Mesenchymal stem cell (in vitro differentiated cells and primary cell): ENCODE data around the gene EDN3.

Experiments used
- DNase-seq: peaks from one replicate; pipeline ENCODE4 v3.0.0-alpha.2; 2013
- H2AFZ ChIP-seq: one replicate; pipeline ENCODE4 v1.6.1; 2013; ENCODE audit warnings: low read depth, mild to moderate bottlenecking, control low read depth, inconsistent platforms, low read length, moderate library complexity
- H2AK5ac ChIP-seq: 2 replicates; pipeline ENCODE4 v1.6.1; 2013; ENCODE audit warnings: low read length, moderate library complexity, mild to moderate bottlenecking, inconsistent platforms; ENCODE audit not compliant: severe bottlenecking
- H2BK120ac ChIP-seq: one replicate; pipeline ENCODE4 v1.6.1; 2013; ENCODE audit warnings: low read depth, mild to moderate bottlenecking, inconsistent platforms, low read length, moderate library complexity
- H2BK12ac ChIP-seq, 2 experiments: one replicate each; pipeline ENCODE4 v1.6.1; 2013; ENCODE audit warnings: inconsistent platforms in 2 of 2, low read length in 2 of 2, mild to moderate bottlenecking in 2 of 2, moderate library complexity in 2 of 2, control low read depth in 1 of 2
- H2BK15ac ChIP-seq: one replicate; pipeline ENCODE4 v1.6.1; 2013; ENCODE audit warnings: mild to moderate bottlenecking, low read depth, inconsistent platforms; ENCODE audit not compliant: poor library complexity, severe bottlenecking
- H2BK5ac ChIP-seq: 2 replicates; pipeline ENCODE4 v1.6.1; 2013; ENCODE audit warnings: low read depth, mild to moderate bottlenecking, low read length, control low read depth, inconsistent platforms; ENCODE audit not compliant: poor library complexity, severe bottlenecking
- H3K14ac ChIP-seq, 2 experiments: one replicate each; pipeline ENCODE4 v1.6.1; 2013; ENCODE audit warnings: inconsistent platforms in 2 of 2, low read length in 2 of 2, control low read depth in 1 of 2, mild to moderate bottlenecking in 1 of 2, moderate library complexity in 1 of 2
- H3K18ac ChIP-seq, 2 experiments: one replicate each; pipeline ENCODE4 v1.6.1; 2013; ENCODE audit warnings: inconsistent platforms in 2 of 2, low read length in 2 of 2, control low read depth in 1 of 2, low read depth in 1 of 2, mild to moderate bottlenecking in 1 of 2
- H3K23ac ChIP-seq, 2 experiments: one replicate each; pipeline ENCODE4 v1.6.1; 2013; ENCODE audit warnings: inconsistent platforms in 2 of 2, low read length in 2 of 2, mild to moderate bottlenecking in 2 of 2, moderate library complexity in 2 of 2, control low read depth in 1 of 2
- H3K27ac ChIP-seq: 2 replicates; pipeline ENCODE4 v1.5.1; 2013; ENCODE audit warnings: mild to moderate bottlenecking, moderate library complexity, low read length, control low read depth, inconsistent platforms; ENCODE audit not compliant: poor library complexity, severe bottlenecking
- H3K27me3 ChIP-seq, 2 experiments: 2 replicates each; pipeline versions ENCODE4 v1.6.1 to v1.7.0; 2013; ENCODE audit warnings: low read length in 2 of 2, mild to moderate bottlenecking in 2 of 2, moderate library complexity in 2 of 2, control low read depth in 1 of 2, inconsistent platforms in 1 of 2; ENCODE audit not compliant: control insufficient read depth in 1 of 2, insufficient read depth in 1 of 2
- H3K36me3 ChIP-seq, 2 experiments: 2 replicates each; pipeline versions ENCODE4 v1.6.1 to v1.7.0; 2013; ENCODE audit warnings: low read length in 2 of 2, control low read depth in 1 of 2, inconsistent platforms in 1 of 2, low read depth in 1 of 2, mild to moderate bottlenecking in 1 of 2; ENCODE audit not compliant: insufficient read depth in 2 of 2, control insufficient read depth in 1 of 2
- H3K4ac ChIP-seq, 2 experiments: one replicate each; pipeline ENCODE4 v1.6.1; 2013; ENCODE audit warnings: inconsistent platforms in 2 of 2, low read length in 2 of 2, mild to moderate bottlenecking in 2 of 2, moderate library complexity in 2 of 2, control low read depth in 1 of 2, low read depth in 1 of 2
- H3K4me1 ChIP-seq: 2 replicates; pipeline ENCODE4 v1.6.1; 2013; ENCODE audit warnings: low read depth, low read length, control low read depth; ENCODE audit not compliant: control insufficient read depth, insufficient read depth
- H3K4me2 ChIP-seq: 2 replicates; pipeline ENCODE4 v1.6.1; 2013; ENCODE audit warnings: low read length, mild to moderate bottlenecking, inconsistent platforms; ENCODE audit not compliant: poor library complexity, severe bottlenecking
- H3K4me3 ChIP-seq, 2 experiments: 2 replicates each; pipeline versions ENCODE4 v1.5.1 to v1.7.0; 2013; ENCODE audit warnings: low read length in 2 of 2, mild to moderate bottlenecking in 2 of 2, control low read depth in 1 of 2, low read depth in 1 of 2; ENCODE audit not compliant: insufficient read depth in 1 of 2
- H3K79me1 ChIP-seq: replicated peaks from 2 replicates; pipeline ENCODE4 v1.6.1; 2013; ENCODE audit warnings: mild to moderate bottlenecking, control low read depth, low read length, inconsistent platforms; ENCODE audit not compliant: poor library complexity, severe bottlenecking
- H3K9ac ChIP-seq: 2 replicates; pipeline ENCODE4 v1.7.0; 2013; ENCODE audit warnings: mild to moderate bottlenecking, low read length, moderate library complexity
- H3K9me3 ChIP-seq: 2 replicates; pipeline ENCODE4 v1.7.0; 2013; ENCODE audit warnings: mild to moderate bottlenecking, low read length; ENCODE audit not compliant: control insufficient read depth
- H4K8ac ChIP-seq: one replicate; pipeline ENCODE4 v1.6.1; 2013; ENCODE audit warnings: inconsistent platforms, mild to moderate bottlenecking, low read length, moderate library complexity
- H4K91ac ChIP-seq: one replicate; pipeline ENCODE4 v1.6.1; 2013; ENCODE audit warnings: mild to moderate bottlenecking, low read length, inconsistent platforms
- WGBS: methylation state at CpG from one replicate; pipeline ENCODE4 v1.1.7; 2013; ENCODE audit warnings: mixed read lengths; 5-methylcytosine and 5-hydroxymethylcytosine counted together

Gene EDN3

DNA sequence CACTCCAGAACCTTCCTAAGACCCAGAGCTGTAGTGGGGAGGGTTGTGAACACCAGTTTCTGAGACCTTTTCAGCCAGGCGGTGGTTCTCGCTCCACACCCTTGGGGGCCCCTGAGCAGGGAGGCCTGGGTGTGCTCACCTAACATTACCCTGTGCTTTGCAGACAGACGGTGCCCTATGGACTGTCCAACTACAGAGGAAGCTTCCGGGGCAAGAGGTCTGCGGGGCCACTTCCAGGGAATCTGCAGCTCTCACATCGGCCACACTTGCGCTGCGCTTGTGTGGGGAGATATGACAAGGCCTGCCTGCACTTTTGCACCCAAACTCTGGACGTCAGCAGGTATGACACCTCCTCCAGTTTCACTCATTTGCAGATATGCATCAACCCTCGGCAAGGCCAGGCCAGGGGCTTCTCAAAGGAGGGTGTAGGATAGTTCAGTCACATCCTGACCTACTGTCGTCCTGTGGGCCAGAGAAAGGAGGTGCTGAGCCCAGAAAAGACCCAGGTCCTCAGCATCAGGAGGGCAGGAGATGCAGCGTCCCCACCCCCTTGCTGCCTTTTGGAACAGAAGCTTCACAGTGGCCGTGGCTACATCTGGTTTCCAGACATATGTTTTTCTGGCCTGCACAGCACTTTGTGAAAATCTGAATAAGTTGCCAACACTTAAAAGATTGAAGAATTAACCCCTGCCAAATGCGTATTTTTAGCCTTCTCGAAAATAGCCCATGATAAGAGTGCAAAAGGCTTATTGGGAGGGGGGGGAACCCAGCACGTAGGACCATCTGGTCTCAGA lies 20.6 kb downstream of the EDN3 start:
- H3K4ac ChIP-seq = no peak overlapping the region
- 75% methylated on average over 16 of the region's 16 CpGs for WGBS
- no peak for DNase-seq
- peaks cover 0 to 9% of the 10 kb centered on the region in 2 experiments for H3K27me3 ChIP-seq
- no peak overlapping the region for H4K91ac ChIP-seq
- no peak overlapping the region for H3K4me3 ChIP-seq
- no peak overlapping the region for H3K9ac ChIP-seq
- no peaks in the 10 kb centered on the region for H3K4me1 ChIP-seq
- no peak overlapping the region for H2AK5ac ChIP-seq
- no peak overlapping the region for H2AFZ ChIP-seq
- H3K9me3 ChIP-seq = no peaks in the 10 kb centered on the region
- H3K14ac ChIP-seq = no peak overlapping the region
- H3K4me2 ChIP-seq = no peak overlapping the region
- H3K27ac ChIP-seq = no peak overlapping the region
- H2BK5ac ChIP-seq = no peak overlapping the region
- H3K23ac ChIP-seq = no peak overlapping the region
- H2BK120ac ChIP-seq = no peak overlapping the region
- no peak overlapping the region for H4K8ac ChIP-seq
- no peaks in the 10 kb centered on the region for H3K36me3 ChIP-seq
- no peak overlapping the region for H3K18ac ChIP-seq
- no peak overlapping the region for H2BK12ac ChIP-seq
- H2BK15ac ChIP-seq = no peak overlapping the region
- no peaks in the 10 kb centered on the region for H3K79me1 ChIP-seq

DNA sequence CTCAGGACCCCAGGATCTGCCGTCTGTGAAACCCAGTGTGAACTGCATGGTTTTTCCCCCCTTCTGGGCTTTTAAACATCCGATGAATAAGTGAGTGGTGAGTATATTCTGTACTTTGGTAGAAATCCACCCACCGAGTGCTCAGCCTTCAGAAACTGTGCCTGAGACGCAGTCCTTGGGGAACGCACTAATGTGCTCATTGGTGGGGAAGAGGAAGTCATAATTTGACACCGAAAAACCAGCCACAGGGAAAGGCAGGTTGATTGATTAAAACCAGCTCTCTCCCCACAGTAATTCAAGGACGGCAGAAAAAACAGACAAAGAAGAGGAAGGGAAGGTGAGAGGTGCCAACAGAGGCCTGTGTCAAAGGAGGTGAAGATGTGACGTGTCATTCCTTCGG lies 21.7 kb downstream of the EDN3 start:
- Histone ChIP-seq H2BK120ac (no peak overlapping the region), H3K9ac (no peak overlapping the region), H4K91ac (no peak overlapping the region), H3K4ac (no peak overlapping the region), H2AFZ (no peak overlapping the region), H3K4me2 (no peak overlapping the region), H2BK12ac (no peak overlapping the region), H3K23ac (no peak overlapping the region), H3K36me3 (no peaks in the 10 kb centered on the region), H3K14ac (no peak overlapping the region), H3K18ac (no peak overlapping the region), H3K9me3 (no peaks in the 10 kb centered on the region), H3K27ac (no peak overlapping the region), H3K4me1 (no peaks in the 10 kb centered on the region), H3K79me1 (no peaks in the 10 kb centered on the region), H2BK15ac (no peak overlapping the region), H3K4me3 (no peak overlapping the region), H2AK5ac (no peak overlapping the region), H4K8ac (no peak overlapping the region), H3K27me3 (peaks cover 0 to 10% of the 10 kb centered on the region in 2 experiments), H2BK5ac (no peak overlapping the region)
- no peak for DNase-seq
- WGBS = 71% methylated on average over 9 of the region's 9 CpGs

DNA sequence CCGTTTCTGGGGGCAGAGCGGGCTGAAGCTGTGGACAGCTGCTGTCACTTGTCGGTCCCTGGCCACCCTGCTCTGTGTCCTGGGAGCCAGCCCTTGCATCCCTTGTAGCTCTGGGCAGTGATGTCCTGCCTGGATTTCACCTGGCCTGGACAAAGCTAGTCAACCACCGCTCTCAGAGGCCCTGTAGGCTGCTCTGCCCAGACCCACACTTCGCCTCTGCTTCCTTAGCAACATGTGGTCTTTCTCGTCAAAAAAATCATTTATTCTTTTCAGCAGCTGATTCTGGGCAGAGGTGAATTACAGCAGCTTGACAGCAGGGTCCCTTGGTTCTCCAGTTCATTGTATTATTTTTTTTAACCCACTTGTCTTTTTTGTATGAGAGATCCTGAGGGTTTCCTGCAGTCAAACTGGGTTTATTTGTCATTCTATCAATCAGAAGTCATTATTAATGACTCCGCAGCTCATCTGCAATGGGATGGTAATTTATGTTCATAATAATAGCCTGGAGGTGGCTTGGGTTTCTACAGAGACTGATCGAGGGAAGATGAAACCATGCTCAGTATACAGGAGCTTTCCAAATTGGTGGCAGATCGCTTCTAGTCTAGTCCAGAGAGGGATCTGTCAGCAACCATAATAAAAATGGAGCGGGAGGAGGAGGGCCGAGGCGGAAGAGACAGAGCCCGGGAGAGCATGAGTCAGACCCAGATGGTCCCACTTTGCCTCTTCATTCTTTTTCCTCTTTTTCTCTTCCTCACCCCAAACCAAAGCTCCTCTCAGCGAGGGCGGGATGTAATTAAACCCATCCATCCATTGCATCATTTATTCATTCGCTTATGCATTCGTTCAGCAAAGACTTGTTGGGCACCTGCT lies 22.4 kb downstream of the EDN3 start:
- Histone ChIP-seq H3K4me1 (no peaks in the 10 kb centered on the region), H2BK15ac (no peak overlapping the region), H3K27me3 (peaks cover 0 to 14% of the 10 kb centered on the region in 2 experiments), H2AK5ac (no peak overlapping the region), H3K9me3 (no peaks in the 10 kb centered on the region), H3K14ac (no peak overlapping the region), H3K36me3 (no peaks in the 10 kb centered on the region), H3K23ac (no peak overlapping the region), H2BK12ac (no peak overlapping the region), H3K18ac (no peak overlapping the region), H2BK120ac (no peak overlapping the region), H2AFZ (no peak overlapping the region), H3K9ac (no peak overlapping the region), H3K4ac (no peak overlapping the region), H3K27ac (no peak overlapping the region), H4K8ac (no peak overlapping the region), H2BK5ac (no peak overlapping the region), H4K91ac (no peak overlapping the region), H3K4me2 (no peak overlapping the region), H3K4me3 (no peak overlapping the region), H3K79me1 (no peaks in the 10 kb centered on the region)
- 69% methylated on average over 17 of the region's 17 CpGs for WGBS
- DNase-seq = no peak

DNA sequence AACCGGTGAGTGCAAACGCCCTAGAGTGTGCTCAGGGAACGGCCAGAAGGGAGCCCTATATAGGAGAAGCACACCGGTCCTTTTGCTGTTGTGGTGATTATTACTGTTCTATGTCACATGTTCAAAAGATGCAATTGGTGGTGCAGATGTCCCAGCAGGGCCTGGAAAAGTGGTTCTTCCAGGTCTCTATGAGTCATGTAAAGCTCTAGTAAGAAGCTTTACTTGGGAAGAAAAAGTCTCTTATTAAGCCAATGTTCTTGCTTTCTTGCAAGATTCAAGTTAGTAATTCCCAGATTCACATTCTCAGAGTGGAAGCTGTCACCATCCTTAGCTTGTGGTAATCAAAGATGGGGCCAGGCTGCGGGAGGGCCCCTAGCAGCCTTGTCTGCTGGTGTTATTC lies 23.3 kb downstream of the EDN3 start:
- no peak overlapping the region for H3K9ac ChIP-seq
- H2BK5ac ChIP-seq = no peak overlapping the region
- no peak overlapping the region for H3K14ac ChIP-seq
- no peak overlapping the region for H2BK15ac ChIP-seq
- H4K91ac ChIP-seq = no peak overlapping the region
- H2AFZ ChIP-seq = no peak overlapping the region
- no peak overlapping the region for H3K27ac ChIP-seq
- H3K4ac ChIP-seq = no peak overlapping the region
- no peak overlapping the region for H2BK12ac ChIP-seq
- H4K8ac ChIP-seq = no peak overlapping the region
- no peaks in the 10 kb centered on the region for H3K4me1 ChIP-seq
- H3K4me3 ChIP-seq = no peak overlapping the region
- H3K18ac ChIP-seq = no peak overlapping the region
- no peak for DNase-seq
- no peak overlapping the region for H2AK5ac ChIP-seq
- H3K9me3 ChIP-seq = no peaks in the 10 kb centered on the region
- H3K36me3 ChIP-seq = no peaks in the 10 kb centered on the region
- H3K4me2 ChIP-seq = no peak overlapping the region
- WGBS = 83% methylated on average over 5 of the region's 5 CpGs
- no peak overlapping the region for H3K23ac ChIP-seq
- no peak overlapping the region for H2BK120ac ChIP-seq
- peaks cover 0 to 20% of the 10 kb centered on the region in 2 experiments for H3K27me3 ChIP-seq
- H3K79me1 ChIP-seq = no peaks in the 10 kb centered on the region
